Measurements from ENCODE around the gene ACBD3.
"Not testable (repeated sequence)": the region's sequence is repeated elsewhere in the genome, so short reads cannot be mapped to it uniquely, and the experiment has no call there.

ACBD3 gene

GRCh38 chr1:226186124-226187018 is at the start of gene ACBD3:
Gene ACBD3, minus strand, starts transcription at chr1:226186741. Its CDS starts 66 bp downstream, at chr1:226186675.
- peak; percentile 85 for DNase-seq

- DNase-seq, result no peak
Observed at GRCh38 chr1:226233806-226234205, 47.3 kb upstream of the ACBD3 start.

- DNase-seq, result no peak
Observed at GRCh38 chr1:226233293-226233692, 46.8 kb upstream of the ACBD3 start.

- no peak for DNase-seq
Observed at GRCh38 chr1:226226601-226227000, 40.1 kb upstream of the ACBD3 start.

- DNase-seq, result peak in 1 of 2 donors; percentile 8
Observed at GRCh38 chr1:226223786-226224244, 37.3 kb upstream of the ACBD3 start.

- no peak for DNase-seq
Observed at GRCh38 chr1:226223157-226223785, 36.7 kb upstream of the ACBD3 start, which contains the start of gene MIXL1. Gene MIXL1, plus strand, starts transcription at chr1:226223664. Its CDS starts 18 bp downstream, at chr1:226223682.

GRCh38 chr1:226222686-226223085 is 36.1 kb upstream of the ACBD3 start:
- DNase-seq, result no peak

- no peak for DNase-seq
Observed at GRCh38 chr1:226220473-226221189, 34.1 kb upstream of the ACBD3 start.

GRCh38 chr1:226217273-226217672 is 30.7 kb upstream of the ACBD3 start:
- DNase-seq, result no peak

GRCh38 chr1:226216056-226216455 is 29.5 kb upstream of the ACBD3 start:
- no peak for DNase-seq

- no peak for DNase-seq
Observed at GRCh38 chr1:226215239-226215638, 28.7 kb upstream of the ACBD3 start.

GRCh38 chr1:226212545-226212944 is 26.0 kb upstream of the ACBD3 start:
- no peak for DNase-seq

- DNase-seq, result no peak
Observed at GRCh38 chr1:226211181-226211821, 24.8 kb upstream of the ACBD3 start.

- DNase-seq, result no peak
Observed at GRCh38 chr1:226210571-226211176, 24.1 kb upstream of the ACBD3 start.

- no peak for DNase-seq
Observed at GRCh38 chr1:226209307-226210059, 22.9 kb upstream of the ACBD3 start.

- no peak for DNase-seq
Observed at GRCh38 chr1:226207048-226207447, 20.5 kb upstream of the ACBD3 start.

GRCh38 chr1:226204198-226204597 is 17.7 kb upstream of the ACBD3 start:
- no peak for DNase-seq

GRCh38 chr1:226203655-226204054 is 17.1 kb upstream of the ACBD3 start:
- no peak for DNase-seq

GRCh38 chr1:226203240-226203639 is 16.7 kb upstream of the ACBD3 start:
- no peak for DNase-seq

GRCh38 chr1:226202666-226203065 is 16.1 kb upstream of the ACBD3 start:
- not testable (repeated sequence) for DNase-seq

- DNase-seq, result no peak
Observed at GRCh38 chr1:226202246-226202645, 15.7 kb upstream of the ACBD3 start.
